Muscle of back (tissue), 11 donors: Measurements from ENCODE around the gene PPP1R2C. TPM values are rescaled to one million over a fixed set of nuclear protein-coding genes. Genes with fewer than 3 reads are reported as not detected.

ENCODE experiments used
- DNase-seq, 3 donors: peaks; one replicate each; pipeline versions ENCODE4 v3.0.0 to v3.0.0-alpha.2; 2013
- polyA plus RNA-seq, 10 donors: library from polyadenylated mRNA; unstranded; fragments of 120-200 nt; gene quantifications; one replicate each; pipeline ENCODE4 v1.2.1, GENCODE V29; 2013; ENCODE audit not compliant: insufficient read length in 10 of 10

PPP1R2C gene
- polyA plus RNA-seq, 10 donors, result not detected

GRCh38 chrX:42748067-42748850 is 29.7 kb downstream of the PPP1R2C start:
- no peak for DNase-seq

DNA sequence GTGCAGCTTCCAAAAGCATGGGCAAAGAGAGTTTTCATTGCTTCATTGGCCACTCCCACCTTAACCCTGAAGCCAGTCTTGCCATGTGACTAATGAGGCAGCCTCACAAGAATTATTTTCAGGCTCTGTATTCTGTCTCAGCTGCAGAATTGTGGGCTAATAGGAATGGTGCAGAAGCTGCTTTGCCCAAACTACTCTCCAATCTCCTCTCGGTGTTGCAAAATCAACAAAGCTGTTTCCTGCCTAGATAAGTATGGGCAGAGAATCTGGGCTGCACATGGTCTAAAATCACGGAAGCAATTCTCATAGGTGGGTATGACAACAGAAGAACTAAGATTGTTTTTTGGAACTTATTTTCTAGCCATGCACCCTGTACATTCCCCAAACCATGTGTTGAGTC is 31.4 kb downstream of the PPP1R2C start:
- DNase-seq, result no peak

- no peak for DNase-seq
Observed at GRCh38 chrX:42740456-42740855, 37.5 kb downstream of the PPP1R2C start.

- DNase-seq, result no peak
Observed at GRCh38 chrX:42739741-42740140, 38.2 kb downstream of the PPP1R2C start.

DNA sequence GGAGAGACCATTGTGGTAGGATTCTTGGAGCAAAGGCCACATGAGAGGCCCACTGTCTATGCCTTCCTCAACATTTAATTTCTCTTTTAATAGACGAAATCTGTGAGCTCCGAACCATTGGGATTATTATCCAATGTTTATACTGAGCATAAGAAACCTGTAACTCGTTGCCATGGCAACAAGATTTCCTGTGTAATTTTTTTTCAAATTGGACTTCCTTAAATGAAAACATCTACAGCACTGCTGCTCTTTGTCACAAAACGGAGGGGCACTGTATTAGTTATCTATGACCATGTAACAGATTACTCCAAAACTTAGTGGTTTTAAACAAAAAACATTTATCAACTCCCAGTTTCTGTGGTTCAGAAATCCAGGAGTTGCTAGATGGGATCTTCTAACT is 38.7 kb downstream of the PPP1R2C start:
- peak in 1 of 3 donors; percentile 21 for DNase-seq

- no peak for DNase-seq
Observed at GRCh38 chrX:42738552-42738951, 39.4 kb downstream of the PPP1R2C start.

- no peak for DNase-seq
Observed at GRCh38 chrX:42735250-42735649, 42.7 kb downstream of the PPP1R2C start.

DNA sequence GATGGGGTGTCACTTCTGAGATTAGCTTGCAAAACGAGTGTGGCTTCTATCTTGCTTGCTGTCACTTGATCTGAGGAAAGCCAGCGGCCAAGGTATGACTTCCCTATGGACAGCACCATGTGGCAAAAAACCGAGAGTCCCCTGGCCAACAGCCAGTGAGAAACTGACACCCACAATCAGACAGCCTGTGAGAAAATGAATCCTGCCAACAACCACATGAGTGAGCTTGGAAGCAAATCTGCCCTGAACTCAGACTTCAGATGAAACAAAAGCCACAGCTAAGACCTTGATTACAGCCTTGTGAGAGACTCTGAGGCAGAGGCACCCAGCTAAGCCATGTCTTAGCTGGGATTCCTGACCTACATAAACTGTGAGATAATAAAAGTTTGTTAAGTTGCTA is 45.5 kb downstream of the PPP1R2C start:
- DNase-seq, result no peak
